GM19455 (cell line): ENCODE data around the gene ST3GAL5.
"Not testable (repeated sequence)": the region's sequence is repeated elsewhere in the genome, so short reads cannot be mapped to it uniquely, and the experiment has no call there.

Source experiments
- ATAC-seq: cut with Tn5 transposase; IDR thresholded peaks from one replicate; pipeline ENCODE4 v1.9.1; 2021; ENCODE audit not compliant: unreplicated experiment

The ST3GAL5 gene

DNA sequence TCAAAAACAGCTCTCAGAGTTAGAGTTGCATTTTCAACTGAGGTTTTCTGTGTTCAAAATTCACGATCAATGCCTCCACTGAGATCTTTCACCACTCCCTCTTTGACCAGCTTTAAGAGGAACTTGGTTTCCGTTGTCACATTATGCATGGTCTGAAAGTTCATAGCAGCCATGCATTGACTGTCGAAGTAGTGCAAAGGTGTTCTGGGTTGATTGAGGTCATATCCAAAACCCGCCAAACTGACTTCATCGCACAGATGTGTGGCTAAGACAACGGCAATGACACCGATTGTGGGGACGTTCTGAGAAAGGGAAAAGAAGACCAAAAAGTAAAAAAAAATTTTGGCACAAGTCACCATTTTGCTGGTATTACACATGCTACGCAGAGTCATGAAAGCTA lies 48.7 kb downstream of the ST3GAL5 start:
- no peak for ATAC-seq

DNA sequence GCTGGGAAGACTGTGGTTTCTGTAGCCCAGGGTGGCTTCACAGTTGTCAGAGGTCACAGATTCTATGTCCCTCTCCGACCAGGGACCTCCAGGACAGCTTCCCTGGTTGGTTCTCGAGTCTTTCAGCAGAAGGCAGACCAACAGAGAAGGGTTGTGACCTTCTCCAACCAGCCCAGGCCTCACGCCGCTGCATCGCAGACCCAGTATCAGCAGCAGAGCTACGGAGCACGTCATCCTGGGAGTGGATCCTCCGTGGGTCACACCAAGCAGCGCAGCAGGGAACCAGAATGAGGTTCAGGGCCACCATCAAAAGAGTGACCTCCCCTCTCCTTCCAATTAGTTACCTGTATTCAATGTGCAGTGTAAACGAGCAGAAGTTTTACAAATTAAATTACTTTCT lies 49.3 kb downstream of the ST3GAL5 start:
- no peak for ATAC-seq

DNA sequence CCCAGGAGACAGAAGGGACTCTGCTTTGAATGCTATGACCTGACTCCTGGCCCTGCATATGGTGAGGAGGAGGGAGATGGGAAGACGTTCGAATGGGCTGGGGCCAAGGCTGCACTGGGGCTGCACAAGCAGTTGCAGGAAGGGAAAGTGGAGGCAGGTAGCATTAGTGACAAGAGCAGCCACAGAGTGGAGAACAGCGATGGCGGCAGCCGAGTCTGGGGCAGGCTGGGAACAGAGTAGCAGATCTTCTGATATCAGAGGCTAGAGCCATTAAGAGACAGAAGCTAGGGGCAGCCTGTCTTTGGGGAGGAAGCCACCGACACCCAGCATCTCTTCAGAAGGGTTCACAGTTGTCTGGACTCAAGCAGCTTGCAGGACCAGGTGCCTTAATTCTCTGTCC lies 50.1 kb downstream of the ST3GAL5 start:
- ATAC-seq: no peak

DNA sequence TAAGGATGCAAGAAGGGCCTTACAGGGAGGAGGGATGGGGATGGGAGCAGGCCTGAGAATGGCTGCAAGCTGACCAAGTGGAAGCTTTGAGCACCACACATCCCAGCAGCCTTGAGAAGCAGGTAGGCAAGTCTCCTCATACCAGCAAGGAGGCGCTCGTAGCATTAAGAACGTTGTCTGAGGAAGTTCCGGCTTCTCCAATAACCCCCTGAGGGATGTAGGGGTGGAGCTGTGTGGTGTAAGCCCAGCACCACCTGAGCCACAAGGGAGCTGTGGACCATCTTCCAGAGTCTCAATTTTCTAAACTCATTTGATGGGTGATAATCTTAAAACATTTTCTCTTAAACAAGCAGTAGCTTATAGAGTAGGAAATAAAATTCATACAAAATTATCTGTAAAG lies 50.6 kb downstream of the ST3GAL5 start:
- ATAC-seq: no peak

DNA sequence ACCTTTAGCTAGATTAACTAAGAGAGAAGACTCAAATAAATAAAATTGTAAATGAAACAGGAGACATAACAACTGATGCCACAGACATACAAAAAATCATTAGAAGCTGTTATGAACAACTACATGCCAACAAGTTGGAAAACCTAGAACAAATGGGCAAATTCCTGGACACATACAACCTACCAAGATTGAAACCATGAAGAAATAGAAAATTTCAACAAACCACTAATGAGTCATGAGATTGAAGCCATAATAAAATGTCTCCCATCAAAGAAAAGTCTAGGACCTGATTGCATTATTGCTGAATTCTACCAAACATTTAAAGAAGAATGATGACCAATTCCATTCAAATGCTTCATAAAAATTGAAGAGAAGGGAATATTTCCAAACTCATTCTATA lies 54.3 kb downstream of the ST3GAL5 start:
- no peak for ATAC-seq

DNA sequence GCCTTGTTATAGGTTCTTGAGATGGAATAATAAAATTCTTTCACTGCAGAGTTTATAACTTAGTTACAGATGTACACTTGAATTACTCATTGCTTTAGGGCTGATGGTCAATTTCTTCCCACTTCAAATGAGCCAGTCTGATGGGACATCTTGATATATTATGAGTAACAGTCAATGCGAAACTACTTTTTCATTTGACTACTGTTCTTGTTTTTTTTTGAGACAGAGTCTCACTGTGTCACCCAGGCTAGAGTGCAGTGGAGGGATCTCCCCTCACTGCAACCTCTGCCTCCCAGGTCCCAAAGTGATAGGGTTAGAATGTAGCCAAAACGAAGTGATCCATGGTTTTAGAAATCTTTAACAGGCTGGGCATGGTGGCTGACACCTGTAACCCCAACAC lies 57.1 kb downstream of the ST3GAL5 start:
- no peak for ATAC-seq

DNA sequence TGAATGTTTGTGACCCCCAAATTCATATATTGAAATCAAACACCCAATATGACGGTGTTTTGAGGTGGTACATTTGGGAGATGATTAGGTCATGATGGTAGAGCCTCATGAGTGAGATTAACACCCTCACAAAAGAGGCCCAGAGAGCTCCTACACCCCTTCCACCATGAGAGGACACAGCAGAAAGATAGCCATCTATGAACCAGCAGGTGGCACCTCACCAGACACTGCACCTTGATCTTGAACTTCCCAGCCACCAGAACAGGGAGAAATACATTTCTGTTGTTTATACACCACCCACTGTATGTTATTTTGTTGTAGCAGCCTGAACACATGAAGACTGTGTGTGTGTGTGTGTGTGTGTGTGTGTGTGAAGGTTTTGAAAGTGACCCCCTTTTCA lies 58.1 kb downstream of the ST3GAL5 start:
- no peak for ATAC-seq

DNA sequence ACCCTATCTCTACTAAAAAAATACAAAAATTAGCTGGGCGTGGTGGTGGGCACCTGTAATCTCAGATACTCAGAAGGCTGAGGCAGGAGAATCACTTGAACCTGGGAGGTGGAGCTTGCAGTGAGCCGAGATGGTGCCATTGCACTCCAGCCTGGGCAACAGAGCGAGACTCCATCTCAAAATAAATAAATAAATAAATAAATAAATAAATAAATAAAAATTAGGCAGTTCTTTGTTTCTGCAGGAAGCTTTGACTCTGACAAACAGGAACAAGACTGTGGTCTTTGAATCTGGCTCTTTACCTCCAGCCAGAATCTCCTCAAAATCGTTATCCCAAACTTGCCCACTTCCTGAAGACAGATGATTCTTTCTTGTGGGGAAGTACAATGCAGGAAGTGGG lies 59.4 kb downstream of the ST3GAL5 start:
- ATAC-seq: not testable (repeated sequence)

DNA sequence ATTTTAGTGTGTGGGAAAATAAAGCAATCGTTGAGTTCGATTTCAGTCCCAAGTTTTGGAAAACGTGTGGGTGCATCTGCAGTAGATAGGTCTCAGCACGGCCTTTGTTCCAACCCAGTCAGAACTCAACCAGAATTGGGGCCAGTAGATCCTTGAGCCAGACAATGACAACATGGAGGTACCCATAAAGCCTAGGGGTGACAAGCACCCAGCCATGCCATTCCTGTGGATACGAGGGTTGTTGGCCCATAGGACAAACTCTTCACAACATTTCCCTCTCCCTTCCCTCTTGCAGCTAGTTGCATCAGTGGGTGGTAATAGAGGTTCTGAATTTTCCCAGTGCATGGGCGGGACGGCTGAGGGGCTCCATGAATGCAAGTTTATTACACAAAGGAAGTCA lies 60.1 kb downstream of the ST3GAL5 start:
- no peak for ATAC-seq

DNA sequence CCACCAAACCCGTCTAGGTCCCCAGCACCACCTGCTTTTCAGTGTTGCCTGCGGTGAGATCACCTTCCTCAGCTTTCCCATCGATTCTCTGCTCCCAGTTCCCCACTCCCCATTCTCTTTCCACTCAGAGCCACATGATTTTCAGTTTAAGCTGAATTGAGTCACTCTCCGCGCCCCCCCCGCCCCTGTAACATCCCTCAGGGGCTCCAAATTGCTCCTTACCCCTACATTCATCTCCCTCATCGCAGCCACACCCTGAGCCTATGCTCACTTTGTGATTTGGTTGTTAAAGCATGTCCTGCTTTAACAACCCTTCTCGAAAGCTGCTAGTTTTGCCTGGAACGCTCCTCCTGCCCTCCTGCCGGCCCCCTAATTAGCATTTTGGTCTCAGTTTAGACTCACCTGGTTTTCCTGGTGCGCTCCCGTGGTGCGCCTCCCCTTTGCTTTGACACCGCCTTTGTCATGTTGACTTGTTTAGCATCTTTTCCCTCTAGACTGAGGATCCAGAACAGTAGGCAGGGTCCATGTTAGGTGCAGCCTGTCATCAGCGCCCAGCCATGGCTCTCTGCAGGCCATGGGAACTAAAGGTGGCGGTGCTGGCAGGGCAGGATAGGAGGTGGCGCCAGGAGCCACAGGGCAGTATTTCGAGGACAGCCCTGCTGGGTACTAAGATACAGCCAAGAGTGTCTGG lies 60.8 kb downstream of the ST3GAL5 start:
- ATAC-seq: no peak

DNA sequence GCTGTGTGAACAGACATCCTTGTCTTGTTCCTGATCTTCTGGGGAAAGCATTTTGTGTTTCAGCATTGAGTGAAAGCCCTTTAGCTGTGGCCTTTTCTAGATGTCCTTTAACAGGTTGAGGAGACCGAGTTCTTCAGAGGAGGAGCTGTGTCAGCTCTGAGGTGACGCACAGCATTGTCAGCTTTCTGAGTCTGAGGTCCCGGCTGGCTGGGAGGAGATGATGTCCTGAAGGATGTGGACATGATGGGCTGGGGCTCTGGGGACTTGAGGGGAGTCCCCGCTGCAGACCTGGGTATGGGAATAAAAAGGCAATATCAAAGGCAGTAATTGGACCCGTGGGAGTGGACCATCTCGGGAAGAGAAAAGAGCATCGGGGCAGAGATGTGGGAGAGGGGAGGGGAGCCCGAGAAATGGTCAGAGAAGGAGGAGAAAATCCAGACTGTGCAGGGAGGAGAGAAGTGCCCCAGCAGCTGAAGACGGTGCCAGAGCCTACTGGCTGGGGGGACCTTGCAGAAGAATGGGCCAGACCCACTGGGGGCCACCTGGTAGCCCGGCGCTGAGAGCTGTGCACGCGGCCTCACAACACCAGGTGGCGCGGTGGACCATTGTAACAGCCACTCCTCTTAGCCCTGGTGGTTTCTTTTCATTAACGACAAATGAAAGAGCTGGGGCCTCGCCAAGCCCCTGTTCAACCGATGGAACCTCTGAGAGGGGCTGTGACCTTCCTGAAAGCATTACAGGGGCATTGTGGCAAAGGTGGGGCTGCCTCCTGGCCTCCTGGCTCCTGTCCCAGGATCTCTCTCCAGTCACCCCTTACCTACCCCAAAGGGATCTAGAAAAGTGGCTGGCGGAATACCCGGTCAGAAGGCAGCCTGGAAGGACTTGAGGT lies 61.6 kb downstream of the ST3GAL5 start:
- peak; percentile 72 for ATAC-seq

DNA sequence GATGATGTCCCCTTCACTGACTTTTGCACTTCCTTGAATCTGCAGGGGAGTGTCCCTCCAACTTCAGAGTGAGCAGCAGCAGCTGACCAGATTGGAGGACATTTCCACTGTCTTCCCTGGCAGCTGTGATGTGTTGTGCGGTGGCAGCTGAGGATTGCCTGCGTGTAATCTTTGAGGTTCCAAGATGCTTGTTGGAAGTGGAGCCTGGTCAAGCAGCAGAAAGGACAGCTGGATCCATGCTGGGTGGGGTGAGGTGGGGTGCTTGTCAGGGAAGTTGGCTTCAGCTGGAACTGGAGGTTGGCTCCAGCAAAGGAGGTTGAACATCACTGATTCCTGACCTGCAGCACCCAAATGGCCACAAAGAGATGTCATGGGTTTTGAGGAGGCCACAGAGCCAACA lies 64.8 kb downstream of the ST3GAL5 start:
- no peak for ATAC-seq

DNA sequence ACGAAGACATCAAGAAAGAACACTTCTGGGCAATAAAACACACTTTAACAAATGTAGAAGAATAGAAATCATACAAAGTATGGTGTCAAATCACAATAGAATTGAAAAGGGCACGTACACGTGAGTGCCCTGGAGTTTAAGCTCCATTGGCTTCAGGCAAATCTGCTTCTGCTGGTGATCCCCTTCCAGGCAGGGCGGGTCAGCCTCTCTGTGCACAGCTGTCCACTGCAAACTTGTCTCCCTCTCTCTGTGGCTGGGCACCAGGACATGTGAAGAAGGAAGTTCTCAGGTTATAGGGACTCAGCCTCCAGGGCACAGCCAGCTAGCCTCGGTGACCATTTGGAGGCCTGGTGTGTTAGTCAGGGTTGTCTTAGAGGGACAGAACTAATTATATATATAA lies 66.0 kb downstream of the ST3GAL5 start:
- ATAC-seq: no peak

DNA sequence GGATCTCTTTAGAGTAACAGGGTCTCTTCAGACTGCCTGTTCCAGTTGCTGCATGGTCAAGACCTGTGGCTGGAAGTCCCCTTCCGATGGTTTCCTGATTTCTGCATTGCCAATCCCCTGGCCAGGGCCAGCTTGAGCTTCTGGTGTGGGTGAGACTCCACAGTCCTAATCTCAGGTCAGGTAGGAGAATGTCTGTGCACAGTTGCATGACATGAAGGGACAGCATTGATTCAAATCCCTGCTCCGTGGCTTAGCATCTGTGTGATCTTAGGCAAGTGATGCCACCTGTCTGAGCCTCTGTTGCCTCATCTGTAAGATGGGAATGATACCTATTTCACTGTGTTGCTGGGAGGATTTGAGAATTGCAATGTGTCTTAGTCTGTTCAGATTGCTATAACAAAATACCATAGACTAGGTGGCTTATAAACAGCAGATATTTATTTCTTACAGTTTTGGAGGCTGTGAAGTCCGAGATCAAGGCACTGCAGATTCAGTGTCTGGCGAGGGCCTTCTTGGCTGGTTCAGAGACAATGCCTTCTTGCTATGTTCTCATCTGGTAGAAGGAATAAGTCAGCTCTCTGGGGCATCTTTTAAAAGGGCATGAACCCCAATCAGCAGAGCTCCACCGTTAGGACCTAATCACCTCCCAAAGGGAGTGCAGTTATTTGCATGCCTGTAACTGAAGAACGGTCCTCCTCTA lies 68.8 kb downstream of the ST3GAL5 start:
- no peak for ATAC-seq

DNA sequence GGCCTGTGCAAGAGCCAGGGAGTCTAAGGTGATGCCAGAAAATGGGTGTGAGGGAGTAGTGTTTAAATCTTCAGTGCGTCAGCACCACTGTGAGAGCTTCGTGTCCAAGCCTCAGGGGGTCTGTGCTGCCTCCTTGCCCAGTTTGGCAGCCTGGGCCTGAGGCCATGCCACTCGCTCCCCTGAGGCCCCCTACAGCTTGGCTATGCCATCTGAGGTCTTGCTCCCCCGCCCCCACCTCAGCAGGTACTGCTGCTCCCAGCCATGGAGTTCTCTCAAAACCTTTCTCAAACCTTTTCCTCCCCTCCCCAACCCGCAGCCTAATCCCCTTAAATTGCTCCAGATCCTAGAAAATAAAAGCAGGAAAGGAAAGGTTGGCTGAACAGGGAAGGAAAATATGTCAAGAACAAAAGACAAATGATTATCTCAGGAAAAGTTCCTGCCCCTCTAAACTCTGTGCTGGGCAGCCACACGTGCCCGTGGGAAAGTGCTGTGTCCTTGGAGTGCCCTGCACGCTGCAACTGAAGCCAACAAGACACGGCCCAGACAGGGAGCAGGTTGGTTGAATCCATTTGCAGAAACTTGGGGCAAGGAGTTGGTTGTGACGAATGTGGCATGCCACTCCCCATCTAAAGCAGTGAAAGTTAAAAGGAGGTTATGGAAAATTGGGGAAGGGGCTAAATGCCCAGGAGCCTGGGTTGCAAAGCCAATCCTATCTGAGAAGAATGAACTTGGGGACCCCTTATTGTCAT lies 73.8 kb downstream of the ST3GAL5 start:
- no peak for ATAC-seq

DNA sequence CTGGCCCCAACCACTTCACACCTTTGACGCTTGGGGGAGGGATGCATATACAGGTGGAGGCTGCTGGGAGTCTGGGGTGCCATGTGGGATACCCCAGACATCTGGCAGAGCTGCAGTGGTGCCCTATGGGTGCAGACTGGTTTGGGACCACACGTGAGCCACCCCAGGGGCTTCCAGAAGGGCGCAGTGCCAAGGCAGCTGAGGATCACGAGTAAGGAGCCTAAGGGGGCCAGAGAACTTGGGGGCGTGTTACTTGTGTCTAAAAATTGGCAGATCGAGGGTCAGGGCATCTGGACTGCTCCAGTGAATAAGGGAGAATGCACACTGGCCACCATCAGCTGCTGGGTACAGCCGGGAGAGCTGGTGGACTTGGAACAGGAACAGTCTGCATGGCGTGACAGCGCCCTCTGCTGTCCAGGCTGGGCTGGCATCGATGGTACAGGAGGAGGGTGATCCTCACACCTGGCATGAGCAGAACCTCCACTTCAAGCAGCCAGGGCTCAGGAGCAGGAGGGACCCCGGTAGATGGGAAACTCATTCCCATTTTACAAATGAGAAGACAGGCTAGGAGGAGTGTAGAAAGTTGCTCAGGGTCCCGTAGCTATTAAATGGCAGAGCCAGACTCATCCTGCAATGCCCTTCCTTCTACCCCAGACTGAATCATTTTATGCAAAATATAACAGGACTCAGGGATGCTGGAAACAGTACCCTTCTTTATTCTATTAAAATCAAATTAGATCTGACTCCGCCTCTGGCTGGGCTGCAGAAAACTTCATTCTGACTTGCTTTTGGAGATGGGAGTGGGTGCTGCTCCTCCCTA lies 74.6 kb downstream of the ST3GAL5 start:
- ATAC-seq: no peak

DNA sequence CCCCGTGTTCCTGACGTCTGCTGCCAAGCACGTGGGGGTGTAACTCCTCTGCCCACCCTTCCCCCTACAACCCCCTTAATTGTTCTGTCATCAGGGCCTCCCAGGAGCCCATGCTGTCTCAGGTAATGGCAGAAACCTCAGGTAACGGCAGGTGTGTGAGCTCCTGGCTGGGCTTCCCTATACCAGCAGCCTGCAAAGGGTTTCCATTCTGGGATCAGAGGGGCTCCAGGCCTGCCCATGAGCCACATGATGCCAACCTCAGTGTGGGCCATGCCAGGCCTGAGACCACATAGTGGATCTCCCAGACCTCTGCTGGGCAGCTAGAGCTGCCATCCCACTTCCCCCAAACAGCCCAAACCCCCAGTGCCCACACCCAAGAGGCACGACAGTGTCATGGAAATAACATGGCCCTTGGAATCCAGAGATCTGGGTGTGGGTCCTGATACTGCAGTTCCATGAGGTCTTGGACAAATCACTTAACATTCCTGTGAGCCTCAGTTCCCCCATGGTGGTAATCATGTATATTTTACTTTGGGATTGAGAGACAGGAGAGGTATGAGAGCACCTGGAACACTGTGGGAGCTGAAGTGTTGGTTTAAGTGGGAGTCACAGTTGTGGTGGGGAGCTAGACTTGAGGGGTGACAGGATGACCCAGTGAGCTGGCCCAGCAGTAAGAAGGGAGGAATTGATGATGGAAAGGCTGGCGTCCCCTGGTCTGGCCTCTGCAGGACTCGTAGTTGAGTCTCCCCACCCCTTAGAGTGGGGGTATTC lies 75.4 kb downstream of the ST3GAL5 start:
- no peak for ATAC-seq

DNA sequence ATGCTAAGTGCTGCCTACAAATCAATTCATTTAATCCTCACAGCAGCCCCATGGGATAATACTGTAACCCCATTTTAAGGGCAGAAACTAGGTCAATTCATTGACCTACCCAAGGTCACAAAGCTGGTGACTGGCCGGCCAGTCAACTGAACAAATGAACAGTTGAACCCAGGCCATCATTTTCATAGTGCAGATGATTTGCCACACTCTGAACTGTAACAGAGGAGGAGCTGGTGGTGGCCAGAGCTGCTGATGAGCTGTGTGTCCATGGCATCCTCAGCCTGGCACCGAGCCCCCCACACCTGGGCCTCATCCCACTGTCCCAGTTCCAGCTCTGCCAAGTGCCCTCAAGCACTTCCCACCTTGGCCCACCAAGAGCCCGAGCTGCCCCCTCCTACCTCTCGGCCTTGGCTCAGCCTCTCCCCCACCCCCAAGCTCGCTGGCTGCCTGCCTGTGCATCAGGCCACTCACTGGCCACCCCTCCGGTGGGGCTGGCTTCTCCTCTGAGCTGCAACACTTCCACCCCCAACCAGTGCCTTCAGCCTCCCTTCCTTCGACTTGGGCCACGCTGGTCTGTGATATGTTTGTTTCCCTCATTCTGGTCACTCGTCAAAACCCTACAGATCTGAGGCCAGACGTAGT lies 76.6 kb downstream of the ST3GAL5 start:
- ATAC-seq: no peak
